Liver (tissue), 9 donors: ENCODE data around the gene IL17RC. TPM values are rescaled to one million over a fixed set of nuclear protein-coding genes. Genes with fewer than 3 reads are reported as not detected.
"Not testable (repeated sequence)": the region's sequence is repeated elsewhere in the genome, so short reads cannot be mapped to it uniquely, and the experiment has no call there.

Source experiments
- DNase-seq: peaks from one replicate; pipeline ENCODE4 v3.0.0-alpha.2; 2017; ENCODE audit warnings: low spot score
- H3K27ac ChIP-seq, 2 donors: one replicate each; pipeline ENCODE4 v1.7.0; 2013; ENCODE audit warnings: inconsistent platforms in 2 of 2, low read length in 2 of 2, control low read depth in 1 of 2, low read depth in 1 of 2, mild to moderate bottlenecking in 1 of 2
- H3K27me3 ChIP-seq, 4 donors: one replicate each; pipeline versions ENCODE4 v1.6.1 to v1.7.0; 2013; ENCODE audit warnings: low read length in 3 of 4, inconsistent platforms in 1 of 4, mild to moderate bottlenecking in 1 of 4, moderate library complexity in 1 of 4; ENCODE audit not compliant: control insufficient read depth in 4 of 4, insufficient read depth in 4 of 4
- H3K36me3 ChIP-seq, 4 donors: one replicate each; pipeline versions ENCODE4 v1.6.1 to v1.7.0; 2013; ENCODE audit warnings: low read length in 3 of 4, mild to moderate bottlenecking in 3 of 4, low read depth in 1 of 4, moderate library complexity in 1 of 4; ENCODE audit not compliant: control insufficient read depth in 4 of 4, insufficient read depth in 3 of 4
- H3K4me1 ChIP-seq, 4 donors: one replicate each; pipeline versions ENCODE4 v1.6.1 to v1.7.0; 2013; ENCODE audit warnings: low read length in 3 of 4, mild to moderate bottlenecking in 3 of 4, moderate library complexity in 1 of 4; ENCODE audit not compliant: control insufficient read depth in 4 of 4, insufficient read depth in 4 of 4
- H3K4me3 ChIP-seq, 3 donors: one replicate each; pipeline versions ENCODE4 v1.6.1 to v1.7.0; 2013; ENCODE audit warnings: low read length in 3 of 3, control low read depth in 1 of 3, low read depth in 1 of 3, mild to moderate bottlenecking in 1 of 3
- H3K9ac ChIP-seq, 2 donors: one replicate each; pipeline ENCODE4 v1.7.0; 2013; ENCODE audit warnings: low read length in 2 of 2, mild to moderate bottlenecking in 2 of 2, moderate library complexity in 2 of 2, control low read depth in 1 of 2, low read depth in 1 of 2
- H3K9me3 ChIP-seq, 4 donors: one replicate each; pipeline versions ENCODE4 v1.6.1 to v1.7.0; 2013; ENCODE audit warnings: low read length in 3 of 4; ENCODE audit not compliant: control insufficient read depth in 4 of 4
- EGR1 ChIP-seq, 2 donors: IDR thresholded peaks; 2 replicates each; pipeline ENCODE4 v1.6.1; 2016 to 2018; ENCODE audit warnings: antibody characterized with exemption in 2 of 2, low read depth in 2 of 2
- FOXA1 ChIP-seq: IDR thresholded peaks from 2 replicates; pipeline ENCODE4 v1.6.1; 2016; ENCODE audit warnings: antibody characterized with exemption
- FOXA2 ChIP-seq: IDR thresholded peaks from 2 replicates; pipeline ENCODE4 v1.6.1; 2016; ENCODE audit warnings: antibody characterized with exemption
- GABPA ChIP-seq, 2 donors: IDR thresholded peaks in 1 of 2; conservative IDR thresholded peaks in 1 of 2; 2 replicates each; pipeline ENCODE4 v1.6.1; 2016; ENCODE audit warnings: antibody characterized with exemption in 2 of 2, mild to moderate bottlenecking in 1 of 2, moderate library complexity in 1 of 2
- HNF4A ChIP-seq, 2 donors: conservative IDR thresholded peaks; 2 replicates each; pipeline ENCODE4 v1.6.1; 2016; ENCODE audit warnings: antibody characterized with exemption in 2 of 2, mild to moderate bottlenecking in 2 of 2
- HNF4G ChIP-seq: IDR thresholded peaks from 2 replicates; pipeline ENCODE4 v1.6.1; 2016; ENCODE audit warnings: antibody characterized with exemption
- NR2F2 ChIP-seq: IDR thresholded peaks from 2 replicates; pipeline ENCODE4 v1.6.1; 2016; ENCODE audit warnings: antibody characterized with exemption
- RAD21 ChIP-seq, 2 donors: IDR thresholded peaks; 2 replicates each; pipeline ENCODE4 v1.6.1; 2016; ENCODE audit warnings: antibody characterized with exemption in 2 of 2, mild to moderate bottlenecking in 2 of 2
- RXRA ChIP-seq, 2 donors: IDR thresholded peaks; 2 replicates each; pipeline ENCODE4 v1.6.1; 2017 to 2018; ENCODE audit warnings: antibody characterized with exemption in 2 of 2, mild to moderate bottlenecking in 1 of 2
- SP1 ChIP-seq: IDR thresholded peaks from 2 replicates; pipeline ENCODE4 v1.6.1; 2018; ENCODE audit warnings: antibody characterized with exemption, mild to moderate bottlenecking
- TAF1 ChIP-seq: conservative IDR thresholded peaks from 2 replicates; pipeline ENCODE4 v1.6.1; 2016; ENCODE audit warnings: antibody characterized with exemption, mild to moderate bottlenecking
- YY1 ChIP-seq: IDR thresholded peaks from 2 replicates; pipeline ENCODE4 v1.6.1; 2016; ENCODE audit warnings: antibody characterized with exemption, mild to moderate bottlenecking
- WGBS: extraction: QIAGEN DNeasy Blood & Tissue Kit; methylation state at CpG from one replicate; pipeline ENCODE4 v1.1.7; 2013; 5-methylcytosine and 5-hydroxymethylcytosine counted together
- polyA plus RNA-seq, 2 donors: library from polyadenylated mRNA; stranded (reverse) in 1 of 2; unstranded in 1 of 2; fragments of 200-250 nt in 1 of 2; fragments of >200 nt in 1 of 2; fragmentation: Nextera tagmentation in 1 of 2; extraction: Ambion mirVana in 1 of 2; gene quantifications; one replicate each; pipeline versions ENCODE4 v1.2.1 to v1.2.3, GENCODE V29; 2013 to 2015
- total RNA-seq, 2 donors: library from RNA; depleted of rRNA; stranded (reverse); fragments of >200 nt; gene quantifications; one replicate each; pipeline ENCODE4 v1.2.3, GENCODE V29; 2014
- TF ChIP-seq, protein P1 (sequence below): fragments of 150-350 bp; IDR thresholded peaks from 2 replicates; pipeline ENCODE4 v1.5.1; 2017; ENCODE audit warnings: improper control_type of control experiment, low read depth, low read length; ENCODE audit not compliant: missing input control
- TF ChIP-seq, protein P2 (sequence below): IDR thresholded peaks from 2 replicates; pipeline ENCODE4 v1.6.1; 2016; ENCODE audit warnings: antibody characterized with exemption
- TF ChIP-seq, protein P3 (sequence below): IDR thresholded peaks from 2 replicates; pipeline ENCODE4 v1.6.1; 2016; ENCODE audit warnings: antibody characterized with exemption
- TF ChIP-seq, protein P4 (sequence below): IDR thresholded peaks from 2 replicates; pipeline ENCODE4 v1.6.1; 2016; ENCODE audit warnings: antibody characterized with exemption
- donor health status: healthy.
- donor health status: healthy.
- donor health status: healthy.
- donor health status: healthy.
- donor health status: healthy.

IL17RC gene
- total and polyA plus RNA-seq, 4 donors: 15.4 to 62.8 (median 25.7) TPM

DNA sequence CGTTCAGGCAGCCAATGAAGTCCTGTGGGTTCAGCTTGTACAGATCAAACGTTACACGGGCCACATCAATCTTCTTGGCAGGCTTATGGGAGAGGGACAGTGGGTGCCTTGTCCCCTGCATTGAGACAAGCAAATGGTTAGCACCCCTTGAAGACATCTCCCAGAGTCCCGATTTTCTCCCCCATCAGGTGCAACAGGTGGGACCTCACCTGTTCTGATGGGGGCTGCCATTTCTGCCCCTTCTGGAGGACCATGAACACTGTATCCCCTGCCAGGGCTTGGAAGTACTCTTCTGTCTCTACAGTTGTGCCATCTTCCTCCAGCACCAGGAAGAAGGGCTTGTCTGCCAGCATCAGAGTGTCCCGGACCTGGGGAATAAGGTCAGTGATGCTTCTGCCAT, 46.9 kb upstream of the IL17RC start (continued):
- TF ChIP-seq, protein P1, sequence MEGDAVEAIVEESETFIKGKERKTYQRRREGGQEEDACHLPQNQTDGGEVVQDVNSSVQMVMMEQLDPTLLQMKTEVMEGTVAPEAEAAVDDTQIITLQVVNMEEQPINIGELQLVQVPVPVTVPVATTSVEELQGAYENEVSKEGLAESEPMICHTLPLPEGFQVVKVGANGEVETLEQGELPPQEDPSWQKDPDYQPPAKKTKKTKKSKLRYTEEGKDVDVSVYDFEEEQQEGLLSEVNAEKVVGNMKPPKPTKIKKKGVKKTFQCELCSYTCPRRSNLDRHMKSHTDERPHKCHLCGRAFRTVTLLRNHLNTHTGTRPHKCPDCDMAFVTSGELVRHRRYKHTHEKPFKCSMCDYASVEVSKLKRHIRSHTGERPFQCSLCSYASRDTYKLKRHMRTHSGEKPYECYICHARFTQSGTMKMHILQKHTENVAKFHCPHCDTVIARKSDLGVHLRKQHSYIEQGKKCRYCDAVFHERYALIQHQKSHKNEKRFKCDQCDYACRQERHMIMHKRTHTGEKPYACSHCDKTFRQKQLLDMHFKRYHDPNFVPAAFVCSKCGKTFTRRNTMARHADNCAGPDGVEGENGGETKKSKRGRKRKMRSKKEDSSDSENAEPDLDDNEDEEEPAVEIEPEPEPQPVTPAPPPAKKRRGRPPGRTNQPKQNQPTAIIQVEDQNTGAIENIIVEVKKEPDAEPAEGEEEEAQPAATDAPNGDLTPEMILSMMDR: no peak

DNA sequence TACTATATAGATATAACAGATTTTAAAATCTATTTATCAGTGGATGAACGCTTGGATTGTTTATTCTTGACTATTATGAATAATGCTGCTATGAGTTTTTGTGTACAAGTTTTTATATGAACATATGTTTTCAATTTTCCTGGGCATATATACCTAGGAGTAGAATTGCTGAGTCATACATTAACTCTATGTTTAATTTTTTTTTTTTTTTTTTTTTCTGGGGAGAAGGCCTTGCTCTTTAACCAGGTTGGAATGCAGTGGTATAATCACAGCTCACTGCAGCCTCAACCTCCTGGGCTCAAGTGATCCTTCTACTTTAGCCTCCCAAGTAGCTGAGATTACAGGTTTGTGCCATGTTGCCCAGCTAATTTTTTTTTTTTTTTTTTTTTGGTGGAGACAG, 45.9 kb upstream of the IL17RC start:
- Histone ChIP-seq H3K4me1 (no peaks in the 10 kb centered on the region), H3K27ac (no peak overlapping the region), H3K27me3 (no peaks in the 10 kb centered on the region), H3K9me3 (no peaks in the 10 kb centered on the region), H3K36me3 (no peaks in the 10 kb centered on the region), H3K4me3 (no peak overlapping the region), H3K9ac (no peak overlapping the region)
- no peak for DNase-seq
- TF ChIP-seq TAF1: no peak
- TF ChIP-seq YY1: no peak
- TF ChIP-seq EGR1 (IDR thresholded peaks at IDR 0.05; ENCODE audit: low read depth in 2 of 2): no peak
- no peak for TF ChIP-seq NR2F2
- TF ChIP-seq RXRA (IDR thresholded peaks at IDR 0.05): no peak
- TF ChIP-seq FOXA2: no peak
- TF ChIP-seq SP1: no peak
- TF ChIP-seq, protein P1: no peak
- TF ChIP-seq, protein P2, sequence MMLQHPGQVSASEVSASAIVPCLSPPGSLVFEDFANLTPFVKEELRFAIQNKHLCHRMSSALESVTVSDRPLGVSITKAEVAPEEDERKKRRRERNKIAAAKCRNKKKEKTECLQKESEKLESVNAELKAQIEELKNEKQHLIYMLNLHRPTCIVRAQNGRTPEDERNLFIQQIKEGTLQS: no peak
- TF ChIP-seq, protein P3, sequence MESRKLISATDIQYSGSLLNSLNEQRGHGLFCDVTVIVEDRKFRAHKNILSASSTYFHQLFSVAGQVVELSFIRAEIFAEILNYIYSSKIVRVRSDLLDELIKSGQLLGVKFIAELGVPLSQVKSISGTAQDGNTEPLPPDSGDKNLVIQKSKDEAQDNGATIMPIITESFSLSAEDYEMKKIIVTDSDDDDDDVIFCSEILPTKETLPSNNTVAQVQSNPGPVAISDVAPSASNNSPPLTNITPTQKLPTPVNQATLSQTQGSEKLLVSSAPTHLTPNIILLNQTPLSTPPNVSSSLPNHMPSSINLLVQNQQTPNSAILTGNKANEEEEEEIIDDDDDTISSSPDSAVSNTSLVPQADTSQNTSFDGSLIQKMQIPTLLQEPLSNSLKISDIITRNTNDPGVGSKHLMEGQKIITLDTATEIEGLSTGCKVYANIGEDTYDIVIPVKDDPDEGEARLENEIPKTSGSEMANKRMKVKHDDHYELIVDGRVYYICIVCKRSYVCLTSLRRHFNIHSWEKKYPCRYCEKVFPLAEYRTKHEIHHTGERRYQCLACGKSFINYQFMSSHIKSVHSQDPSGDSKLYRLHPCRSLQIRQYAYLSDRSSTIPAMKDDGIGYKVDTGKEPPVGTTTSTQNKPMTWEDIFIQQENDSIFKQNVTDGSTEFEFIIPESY: no peak
- TF ChIP-seq, protein P4, sequence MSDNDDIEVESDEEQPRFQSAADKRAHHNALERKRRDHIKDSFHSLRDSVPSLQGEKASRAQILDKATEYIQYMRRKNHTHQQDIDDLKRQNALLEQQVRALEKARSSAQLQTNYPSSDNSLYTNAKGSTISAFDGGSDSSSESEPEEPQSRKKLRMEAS: no peak
- no peak for TF ChIP-seq HNF4A (conservative IDR thresholded peaks at IDR 0.05)
- no peak for TF ChIP-seq RAD21 (IDR thresholded peaks at IDR 0.05)
- TF ChIP-seq GABPA (IDR thresholded peaks at IDR 0.05 in 1 of 2, conservative IDR thresholded peaks at IDR 0.05 in 1 of 2): no peak
- no peak for TF ChIP-seq HNF4G
- TF ChIP-seq FOXA1: no peak
- WGBS: 92% methylated on average over 1 of the region's 1 CpG

DNA sequence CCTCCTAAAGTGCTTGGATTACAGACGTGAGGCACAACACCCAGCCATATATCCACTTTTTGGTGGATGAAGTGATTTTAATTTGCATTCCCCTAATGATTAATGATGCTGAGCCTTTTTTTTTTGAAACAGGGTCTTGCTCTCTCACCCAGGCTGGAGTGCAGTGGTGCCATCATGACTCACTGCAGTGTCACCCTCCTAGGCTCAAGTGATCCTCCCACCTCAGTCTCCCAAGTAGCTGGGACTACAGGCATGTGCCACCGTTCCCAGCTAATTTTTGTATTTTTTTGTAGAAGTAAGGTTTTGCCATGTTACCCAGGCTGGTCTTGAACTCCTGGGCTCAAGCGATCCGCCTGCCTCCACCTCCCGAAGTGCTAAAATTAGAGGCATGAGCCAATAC, 44.8 kb upstream of the IL17RC start:
- 95% methylated on average over 5 of the region's 5 CpGs for WGBS
- not testable (repeated sequence) for H3K4me1 ChIP-seq, H3K9me3 ChIP-seq, H3K36me3 ChIP-seq, H3K27ac ChIP-seq, H3K27me3 ChIP-seq, H3K4me3 ChIP-seq, DNase-seq, H3K9ac ChIP-seq
